Fibroblast of pulmonary artery (primary cell): ENCODE results near the gene FGD4.

Source experiments
- DNase-seq: peaks from one replicate; pipeline ENCODE4 v3.0.0-alpha.2; 2010; ENCODE audit warnings: low read depth
- H3K4me3 ChIP-seq: replicated peaks from 2 replicates; pipeline ENCODE4 v1.5.1; 2011; ENCODE audit warnings: low read depth, mild to moderate bottlenecking, control low read depth, low read length, moderate library complexity
- TF ChIP-seq, protein P1 (sequence below): IDR thresholded peaks from 2 replicates; pipeline ENCODE4 v1.5.1; 2011; ENCODE audit warnings: mild to moderate bottlenecking, control low read depth, low read length, inconsistent platforms; ENCODE audit errors: missing control alignments

The FGD4 gene

DNA sequence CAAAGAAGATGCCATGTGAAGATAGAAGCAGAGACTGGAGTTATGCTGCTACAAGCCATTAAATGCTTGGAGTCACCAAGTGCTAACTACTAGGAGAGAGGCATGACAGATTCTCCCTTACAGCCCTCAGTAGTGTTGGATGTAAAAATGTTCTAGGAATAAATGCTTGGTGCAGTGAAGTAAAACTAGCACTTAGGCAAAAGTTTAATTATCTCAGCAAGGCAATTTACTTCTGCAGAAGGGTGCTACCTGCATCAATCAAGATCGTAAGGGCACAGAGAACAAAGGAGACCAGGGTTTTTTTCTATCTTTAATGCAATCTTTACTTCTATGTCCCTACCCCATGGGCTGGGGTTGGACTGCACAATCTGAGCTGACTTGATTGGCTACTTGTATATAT lies 270.2 kb downstream of the FGD4 start:
- no peak overlapping the region for H3K4me3 ChIP-seq
- TF ChIP-seq, protein P1, sequence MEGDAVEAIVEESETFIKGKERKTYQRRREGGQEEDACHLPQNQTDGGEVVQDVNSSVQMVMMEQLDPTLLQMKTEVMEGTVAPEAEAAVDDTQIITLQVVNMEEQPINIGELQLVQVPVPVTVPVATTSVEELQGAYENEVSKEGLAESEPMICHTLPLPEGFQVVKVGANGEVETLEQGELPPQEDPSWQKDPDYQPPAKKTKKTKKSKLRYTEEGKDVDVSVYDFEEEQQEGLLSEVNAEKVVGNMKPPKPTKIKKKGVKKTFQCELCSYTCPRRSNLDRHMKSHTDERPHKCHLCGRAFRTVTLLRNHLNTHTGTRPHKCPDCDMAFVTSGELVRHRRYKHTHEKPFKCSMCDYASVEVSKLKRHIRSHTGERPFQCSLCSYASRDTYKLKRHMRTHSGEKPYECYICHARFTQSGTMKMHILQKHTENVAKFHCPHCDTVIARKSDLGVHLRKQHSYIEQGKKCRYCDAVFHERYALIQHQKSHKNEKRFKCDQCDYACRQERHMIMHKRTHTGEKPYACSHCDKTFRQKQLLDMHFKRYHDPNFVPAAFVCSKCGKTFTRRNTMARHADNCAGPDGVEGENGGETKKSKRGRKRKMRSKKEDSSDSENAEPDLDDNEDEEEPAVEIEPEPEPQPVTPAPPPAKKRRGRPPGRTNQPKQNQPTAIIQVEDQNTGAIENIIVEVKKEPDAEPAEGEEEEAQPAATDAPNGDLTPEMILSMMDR, result no peak
- DNase-seq, result no peak

DNA sequence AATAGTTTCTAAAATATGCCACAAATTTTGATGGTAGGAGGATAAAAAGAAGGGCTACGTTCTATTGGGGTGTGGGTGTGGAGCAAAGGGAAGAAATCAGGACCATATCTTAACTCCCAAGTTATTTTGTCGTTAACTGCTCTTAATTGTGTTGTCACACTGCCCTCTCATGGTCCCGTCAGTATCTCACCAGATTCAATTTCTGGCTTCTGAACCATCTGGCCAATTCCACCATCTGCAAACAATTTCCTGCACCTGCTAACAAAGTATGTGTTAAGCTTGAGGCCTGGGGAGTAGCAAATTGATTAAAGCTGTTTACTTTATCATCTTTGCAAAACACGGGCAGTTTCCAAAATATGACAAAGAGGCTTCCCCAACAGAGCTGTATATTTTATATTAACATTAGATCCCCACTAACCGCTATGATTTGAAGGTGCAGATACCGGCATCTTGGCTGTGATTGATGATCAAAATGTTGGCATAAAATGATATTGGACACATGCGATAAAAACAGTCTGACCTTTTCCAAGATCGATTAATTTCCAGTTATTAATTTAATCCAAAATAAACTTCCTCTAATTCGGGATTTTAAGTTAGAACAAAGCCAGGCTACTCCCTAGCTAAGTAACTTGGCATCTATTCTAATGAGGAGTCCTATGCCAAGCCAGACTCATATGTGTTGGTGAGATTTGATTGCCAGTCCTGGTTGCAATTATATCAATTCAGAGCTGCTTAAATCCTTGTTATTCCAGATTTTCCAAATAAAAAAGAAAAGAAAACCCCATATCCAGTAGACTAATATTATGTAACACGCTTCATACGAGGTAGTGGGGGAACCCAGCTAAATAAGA lies 272.8 kb downstream of the FGD4 start:
- TF ChIP-seq, protein P1, result peak; percentile 70
- no peak overlapping the region for H3K4me3 ChIP-seq
- peak; percentile 87 for DNase-seq

DNA sequence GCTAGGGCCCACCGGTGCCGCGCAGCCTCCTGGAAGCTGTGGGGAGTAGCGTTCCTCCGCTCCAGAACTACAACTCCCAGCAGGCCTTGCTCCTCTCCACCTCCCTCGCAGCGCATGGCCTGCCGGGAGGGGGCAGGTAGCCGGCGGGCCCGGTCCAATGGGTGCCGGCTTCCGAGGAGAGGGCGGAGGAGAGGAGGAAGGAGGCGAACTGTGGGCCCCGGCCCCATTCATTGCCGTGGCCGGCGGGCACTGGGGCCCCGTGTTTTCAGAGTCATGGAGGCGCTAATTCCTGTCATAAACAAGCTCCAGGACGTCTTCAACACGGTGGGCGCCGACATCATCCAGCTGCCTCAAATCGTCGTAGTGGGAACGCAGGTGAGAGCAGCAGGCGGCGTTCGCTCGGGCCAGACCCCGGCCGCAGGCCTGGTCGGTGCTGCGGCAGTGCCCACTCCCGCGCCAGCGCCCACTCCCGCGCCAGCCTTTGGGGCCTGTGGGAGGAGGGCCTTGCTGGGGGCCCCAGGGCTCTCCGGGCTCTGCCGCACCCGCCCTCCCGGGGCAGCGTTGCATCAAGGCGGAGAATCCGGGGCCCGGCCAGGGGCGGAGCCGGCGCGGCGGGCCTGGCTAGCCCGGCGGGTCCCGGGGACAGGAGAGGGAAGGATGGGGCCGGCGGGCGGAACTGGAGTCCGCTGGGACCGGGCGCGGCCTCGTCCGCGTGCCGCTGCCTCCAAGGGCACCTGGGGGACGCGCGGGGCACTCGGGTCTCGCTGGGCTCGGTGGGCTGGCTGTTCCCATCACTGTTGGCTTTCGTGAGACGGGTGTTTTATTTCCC lies 279.9 kb downstream of the FGD4 start, which contains the start of gene DNM1L:
Gene DNM1L, plus strand, starts transcription at position 211 of the 829 bp plus-strand sequence. Its CDS starts 63 bp downstream, at position 274.
- H3K4me3 ChIP-seq, result peak within 1 kb of the TSS; percentile 92
- TF ChIP-seq, protein P1, result no peak
- DNase-seq, result peak; percentile 97

DNA sequence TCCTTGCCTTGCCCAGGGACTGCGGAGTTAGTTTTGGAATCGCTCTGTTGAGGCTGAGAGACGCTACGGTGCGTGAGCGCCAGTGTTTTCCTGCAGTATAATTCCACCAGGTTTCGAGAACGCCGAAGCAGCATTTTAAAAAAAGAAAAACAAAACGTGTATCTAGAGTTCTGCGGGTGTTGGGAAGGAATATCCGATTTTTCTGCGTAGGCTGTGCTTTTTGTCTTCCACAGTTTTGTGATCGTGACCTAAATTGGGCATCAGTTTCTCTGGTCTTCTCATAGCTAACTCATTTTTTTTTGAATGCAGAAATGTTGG lies 280.5 kb downstream of the FGD4 start:
- TF ChIP-seq, protein P1, result no peak
- peak overlapping the region; percentile 92 for H3K4me3 ChIP-seq
- no peak for DNase-seq

DNA sequence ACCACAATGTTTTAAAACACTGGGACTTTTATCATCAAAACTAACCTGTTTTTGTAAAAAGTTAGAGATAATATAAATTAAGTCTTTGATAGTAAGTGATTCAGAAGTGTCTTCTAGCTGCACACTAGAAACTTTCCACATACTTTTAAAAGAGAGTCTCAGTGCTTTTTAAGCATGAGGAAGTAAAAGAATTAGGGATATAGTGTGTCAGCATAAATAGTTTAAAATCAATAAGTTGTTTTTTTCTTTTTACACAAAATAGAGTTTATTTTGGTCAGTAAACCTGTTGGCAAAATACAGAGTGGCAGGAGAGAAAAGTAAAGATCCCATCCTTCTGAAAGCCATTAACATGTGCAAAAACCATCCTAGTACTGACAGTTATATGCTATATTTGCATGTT lies 281.4 kb downstream of the FGD4 start:
- H3K4me3 ChIP-seq, result peak overlapping the region; percentile 92
- TF ChIP-seq, protein P1, result no peak
- no peak for DNase-seq

DNA sequence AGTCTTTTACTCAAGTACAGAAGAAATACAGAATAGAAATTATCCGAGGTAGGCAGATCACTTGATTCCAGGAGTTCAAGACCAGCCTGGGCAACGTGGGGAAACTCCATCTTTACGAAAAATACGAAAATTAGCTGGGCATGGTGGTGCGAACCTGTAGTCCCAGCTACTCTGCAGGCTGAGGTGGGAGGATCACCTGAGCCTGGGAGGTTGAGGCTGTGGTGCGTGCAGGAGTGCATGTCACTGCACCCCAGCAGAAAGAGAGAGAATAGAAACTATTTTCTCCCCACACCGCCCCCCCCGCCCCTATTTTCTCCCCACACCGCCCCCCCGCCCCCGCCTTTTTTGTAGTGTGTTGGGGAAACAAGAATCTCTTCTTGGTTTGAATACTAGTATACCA lies 281.9 kb downstream of the FGD4 start:
- no peak overlapping the region for H3K4me3 ChIP-seq
- TF ChIP-seq, protein P1, result no peak

More for the DNA sequence above, 281.9 kb downstream of the FGD4 start:
- DNase-seq, result no peak
